Endodermal cell (in vitro differentiated cells): ENCODE data around the gene UBR1. TPM values are rescaled to one million over a fixed set of nuclear protein-coding genes. Genes with fewer than 3 reads are reported as not detected.
"Not testable (repeated sequence)": the region's sequence is repeated elsewhere in the genome, so short reads cannot be mapped to it uniquely, and the experiment has no call there.

Source experiments
- DNase-seq: peaks from one replicate; pipeline ENCODE4 v3.0.0-alpha.2; 2017
- H3K27ac ChIP-seq: 2 replicates; pipeline ENCODE4 v1.5.1; 2013; ENCODE audit warnings: mild to moderate bottlenecking, low read depth, low read length, moderate library complexity
- H3K27me3 ChIP-seq: 2 replicates; pipeline ENCODE4 v1.6.1; 2013; ENCODE audit warnings: mild to moderate bottlenecking, low read length, moderate library complexity; ENCODE audit not compliant: insufficient read depth, control insufficient read depth, poor library complexity, severe bottlenecking
- H3K36me3 ChIP-seq: 2 replicates; pipeline ENCODE4 v1.7.0; 2013; ENCODE audit warnings: mild to moderate bottlenecking, low read length, moderate library complexity; ENCODE audit not compliant: control insufficient read depth, insufficient read depth
- H3K4me1 ChIP-seq: one replicate; pipeline ENCODE4 v1.7.0; 2013; ENCODE audit warnings: low read length; ENCODE audit not compliant: control insufficient read depth, insufficient read depth
- H3K4me3 ChIP-seq: 2 replicates; pipeline ENCODE4 v1.5.1; 2013; ENCODE audit warnings: mild to moderate bottlenecking, low read length, moderate library complexity
- H3K9ac ChIP-seq: 2 replicates; pipeline ENCODE4 v1.6.1; 2013; ENCODE audit warnings: mild to moderate bottlenecking, low read length, moderate library complexity; ENCODE audit not compliant: poor library complexity, severe bottlenecking; ENCODE audit errors: extremely low read depth
- H3K9me3 ChIP-seq: 2 replicates; pipeline ENCODE4 v1.6.1; 2013; ENCODE audit warnings: mild to moderate bottlenecking, low read length, moderate library complexity; ENCODE audit not compliant: control insufficient read depth
- H3K27ac Mint-ChIP-seq: 2 replicates; pipeline ENCODE4 v1.8.0; 2020; ENCODE audit warnings: mixed read lengths
- H3K27me3 Mint-ChIP-seq: 2 replicates; pipeline ENCODE4 v1.8.0; 2021; ENCODE audit warnings: mild to moderate bottlenecking, mixed read lengths; ENCODE audit not compliant: insufficient read depth
- H3K36me3 Mint-ChIP-seq: 2 replicates; pipeline ENCODE4 v1.8.0; 2020; ENCODE audit warnings: low read depth, mixed read lengths
- H3K4me1 Mint-ChIP-seq: 2 replicates; pipeline ENCODE4 v1.8.0; 2020; ENCODE audit warnings: mixed read lengths
- H3K4me3 Mint-ChIP-seq: 2 replicates; pipeline ENCODE4 v1.8.0; 2020; ENCODE audit warnings: mild to moderate bottlenecking, moderate library complexity, mixed read lengths
- H3K9me3 Mint-ChIP-seq: 2 replicates; pipeline ENCODE4 v1.8.0; 2020; ENCODE audit warnings: mild to moderate bottlenecking, mixed read lengths
- WGBS, 2 experiments: methylation state at CpG; one replicate each; pipeline versions ENCODE4 v1.1.5 to v1.1.7; 2013; ENCODE audit warnings: missing lambda C conversion rate in 2 of 2, mixed read lengths in 1 of 2; ENCODE audit not compliant: insufficient coverage in 1 of 2, insufficient read length in 1 of 2; 5-methylcytosine and 5-hydroxymethylcytosine counted together
- total RNA-seq, 2 donors: library from RNA; stranded (reverse); fragmentation: NEBNext Ultra II Directional in 1 of 2; extraction: Animal tissue kit (Norgen Biotek cat#: 25700) in 1 of 2; gene quantifications; 2 replicates in 1 of 2; 3 replicates in 1 of 2; pipeline ENCODE4 v1.2.1, GENCODE V29; 2021
- TF ChIP-seq, protein P1 (sequence below): fragments of 200-600 bp; sonication (generic); conservative IDR thresholded peaks from 2 replicates; pipeline ENCODE4 v1.5.0; 2021; ENCODE audit warnings: antibody characterized with exemption, mild to moderate bottlenecking

Gene UBR1
- total RNA-seq, 2 donors from 2014 or later, result 30.3 to 30.9 TPM

DNA sequence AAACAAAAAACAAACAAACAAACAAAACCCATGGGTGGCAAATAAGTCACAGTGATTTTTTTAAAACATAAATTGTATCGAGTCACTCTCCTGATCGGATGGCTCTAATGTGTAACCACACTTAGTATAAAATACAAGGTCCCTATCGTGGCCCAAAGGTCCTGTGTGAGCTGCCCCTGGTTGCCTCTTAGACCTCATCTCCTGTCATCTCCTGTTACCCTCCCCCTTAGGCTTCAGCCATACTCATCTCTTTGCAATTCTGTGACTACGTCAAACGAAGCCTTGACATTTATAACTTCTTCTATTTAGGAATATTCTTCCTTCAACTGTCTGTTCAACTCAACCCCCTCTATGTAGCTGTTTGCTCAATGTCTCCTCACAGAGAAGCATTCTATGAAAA lies 141.4 kb downstream of the UBR1 start:
- Histone ChIP-seq H3K36me3 (peaks cover 55% of the 10 kb centered on the region), H3K27me3 (no peaks in the 10 kb centered on the region), H3K4me3 (no peak overlapping the region), H3K9me3 (no peaks in the 10 kb centered on the region), H3K4me1 (no peaks in the 10 kb centered on the region), H3K9ac (no peak overlapping the region), H3K27ac (no peak overlapping the region)
- no peak for DNase-seq
- Mint-ChIP-seq H3K27me3 (no peaks in the 10 kb centered on the region), H3K36me3 (peaks cover 53% of the 10 kb centered on the region), H3K9me3 (peaks cover 7% of the 10 kb centered on the region), H3K4me1 (no peaks in the 10 kb centered on the region), H3K27ac (no peak overlapping the region), H3K4me3 (no peak overlapping the region)
- WGBS, 2 experiments, result 97% methylated on average over 5 of the region's 5 CpGs
- TF ChIP-seq, protein P1, sequence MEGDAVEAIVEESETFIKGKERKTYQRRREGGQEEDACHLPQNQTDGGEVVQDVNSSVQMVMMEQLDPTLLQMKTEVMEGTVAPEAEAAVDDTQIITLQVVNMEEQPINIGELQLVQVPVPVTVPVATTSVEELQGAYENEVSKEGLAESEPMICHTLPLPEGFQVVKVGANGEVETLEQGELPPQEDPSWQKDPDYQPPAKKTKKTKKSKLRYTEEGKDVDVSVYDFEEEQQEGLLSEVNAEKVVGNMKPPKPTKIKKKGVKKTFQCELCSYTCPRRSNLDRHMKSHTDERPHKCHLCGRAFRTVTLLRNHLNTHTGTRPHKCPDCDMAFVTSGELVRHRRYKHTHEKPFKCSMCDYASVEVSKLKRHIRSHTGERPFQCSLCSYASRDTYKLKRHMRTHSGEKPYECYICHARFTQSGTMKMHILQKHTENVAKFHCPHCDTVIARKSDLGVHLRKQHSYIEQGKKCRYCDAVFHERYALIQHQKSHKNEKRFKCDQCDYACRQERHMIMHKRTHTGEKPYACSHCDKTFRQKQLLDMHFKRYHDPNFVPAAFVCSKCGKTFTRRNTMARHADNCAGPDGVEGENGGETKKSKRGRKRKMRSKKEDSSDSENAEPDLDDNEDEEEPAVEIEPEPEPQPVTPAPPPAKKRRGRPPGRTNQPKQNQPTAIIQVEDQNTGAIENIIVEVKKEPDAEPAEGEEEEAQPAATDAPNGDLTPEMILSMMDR, result no peak

DNA sequence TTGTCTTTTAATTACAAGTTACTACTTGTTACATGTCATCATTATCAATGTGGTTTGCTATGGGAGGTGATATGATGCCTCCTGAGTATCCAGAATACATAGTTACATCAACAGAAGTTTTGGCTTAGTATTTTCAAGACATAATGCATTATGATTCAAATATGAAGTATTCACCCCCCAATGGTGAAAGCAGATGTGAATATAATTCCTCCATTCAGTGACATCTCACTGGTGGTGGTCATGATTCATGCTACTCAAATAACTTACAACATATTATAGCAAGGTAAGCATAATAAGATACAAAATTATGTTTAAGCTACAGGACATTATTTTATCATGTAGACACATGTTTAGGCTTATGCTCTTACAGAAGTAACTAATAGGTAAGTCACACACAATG lies 150.3 kb downstream of the UBR1 start:
- H3K9me3 Mint-ChIP-seq, result peaks cover 3% of the 10 kb centered on the region
- H3K27me3 Mint-ChIP-seq, result no peaks in the 10 kb centered on the region
- Histone ChIP-seq H3K9ac (no peak overlapping the region), H3K36me3 (peaks cover 83% of the 10 kb centered on the region), H3K4me1 (no peaks in the 10 kb centered on the region), H3K27ac (no peak overlapping the region), H3K27me3 (no peaks in the 10 kb centered on the region), H3K4me3 (no peak overlapping the region), H3K9me3 (peaks cover 9% of the 10 kb centered on the region)
- TF ChIP-seq, protein P1, result no peak
- H3K4me3 Mint-ChIP-seq, result no peak overlapping the region
- no peak for DNase-seq
- no peak overlapping the region for H3K27ac Mint-ChIP-seq
- H3K36me3 Mint-ChIP-seq, result peaks cover 78% of the 10 kb centered on the region
- H3K4me1 Mint-ChIP-seq, result no peaks in the 10 kb centered on the region

DNA sequence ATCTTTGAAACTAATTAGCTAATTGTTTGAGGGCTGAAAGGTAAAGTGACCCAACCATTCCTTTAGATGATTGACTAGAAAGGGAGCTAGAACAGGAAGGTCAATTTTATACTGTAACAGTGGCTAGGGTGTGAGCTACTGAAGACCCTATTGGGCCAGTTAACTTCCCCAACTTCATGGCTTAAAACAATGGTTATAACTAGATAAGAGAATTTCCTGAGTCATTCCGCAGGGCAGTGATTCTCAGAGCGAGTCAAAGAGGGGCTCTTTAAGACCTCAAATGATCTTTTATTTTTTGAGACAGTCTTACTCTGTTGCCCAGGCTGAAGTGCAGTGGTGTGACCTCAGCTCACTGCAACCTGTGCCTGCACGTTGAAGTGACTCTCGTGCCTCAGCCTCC lies 151.5 kb downstream of the UBR1 start:
- Histone ChIP-seq H3K27ac (no peak overlapping the region), H3K27me3 (no peaks in the 10 kb centered on the region), H3K4me3 (no peak overlapping the region), H3K4me1 (no peaks in the 10 kb centered on the region), H3K9me3 (peaks cover 9% of the 10 kb centered on the region), H3K36me3 (peaks cover 79% of the 10 kb centered on the region), H3K9ac (no peak overlapping the region)
- TF ChIP-seq, protein P1, result no peak
- WGBS, 2 experiments, result 95 to 96% methylated on average over 4 of the region's 4 CpGs
- no peaks in the 10 kb centered on the region for H3K4me1 Mint-ChIP-seq
- no peak overlapping the region for H3K27ac Mint-ChIP-seq
- no peaks in the 10 kb centered on the region for H3K27me3 Mint-ChIP-seq
- H3K9me3 Mint-ChIP-seq, result peaks cover 5% of the 10 kb centered on the region
- DNase-seq, result no peak
- H3K36me3 Mint-ChIP-seq, result peaks cover 77% of the 10 kb centered on the region
- H3K4me3 Mint-ChIP-seq, result no peak overlapping the region

GRCh38 chr15:42948898-42949297 lies 156.9 kb downstream of the UBR1 start:
- H3K4me3 Mint-ChIP-seq, H3K9me3 Mint-ChIP-seq, H3K4me3 ChIP-seq, H3K27me3 ChIP-seq, H3K27ac ChIP-seq, H3K9ac ChIP-seq, H3K4me1 ChIP-seq, H3K27me3 Mint-ChIP-seq, DNase-seq, H3K27ac Mint-ChIP-seq, H3K9me3 ChIP-seq, H3K4me1 Mint-ChIP-seq: not testable (repeated sequence)
- peaks cover 74% of the 10 kb centered on the region for H3K36me3 Mint-ChIP-seq
- WGBS, 2 experiments, result 100% methylated on average over 2 of the region's 3 CpGs; no CpG with 5 or more reads in 1 of the 2 experiments
- H3K36me3 ChIP-seq, result peaks cover 70% of the 10 kb centered on the region
